T-helper 1 cell (primary cell): ENCODE results near the gene FZD10.

ENCODE experiments used
- DNase-seq, 5 donors: peaks; one replicate each; pipeline ENCODE4 v3.0.0-alpha.2; 2012 to 2020

The FZD10 gene

DNA sequence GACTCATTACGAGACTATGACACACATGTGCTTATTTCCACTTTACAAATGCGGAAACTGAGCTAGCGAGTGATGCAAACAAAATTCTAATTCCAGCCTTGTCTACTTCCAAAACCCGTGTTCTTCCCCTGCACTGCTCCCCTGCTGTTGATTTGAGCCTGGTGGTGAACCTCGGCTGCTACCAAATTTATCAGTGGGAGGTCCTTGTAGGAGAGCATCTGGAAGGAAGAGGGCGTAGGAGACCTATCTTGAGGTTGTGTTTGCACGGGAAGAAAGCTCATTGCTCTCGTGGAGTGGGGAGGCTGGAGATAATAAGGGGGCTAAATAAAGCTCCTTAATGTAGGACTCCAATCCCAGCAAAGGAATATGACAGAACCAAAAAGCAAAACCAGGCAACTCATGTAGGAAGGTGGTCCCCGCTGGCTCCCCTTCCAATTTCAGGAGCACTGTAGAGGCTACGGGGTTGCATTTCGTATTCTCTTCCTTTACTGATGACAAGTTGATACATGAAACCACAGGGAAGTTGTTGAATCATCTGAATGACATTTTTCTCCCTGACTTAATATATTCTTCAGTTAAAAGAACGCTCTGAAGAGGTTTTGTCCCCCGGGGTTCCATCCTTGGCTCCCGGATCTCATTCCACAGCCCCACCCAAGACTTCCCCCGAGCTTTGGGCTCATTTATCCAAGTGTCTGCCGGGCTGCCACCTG, 52.6 kb downstream of the FZD10 start:
- DNase-seq = no peak
